GM18511 (cell line): ENCODE measurements around the gene CFAP20DC.
A peak's percentile ranks its signal among the peaks of the same experiment; 100 is the strongest.
"Not testable (repeated sequence)": the region's sequence is repeated elsewhere in the genome, so short reads cannot be mapped to it uniquely, and the experiment has no call there.

Experiments used
- ATAC-seq: cut with Tn5 transposase; IDR thresholded peaks from one replicate; pipeline ENCODE4 v1.9.1; 2021; ENCODE audit warnings: mild to moderate bottlenecking, moderate library complexity; ENCODE audit not compliant: unreplicated experiment

The CFAP20DC gene

GRCh38 chr3:58967866-58968265, 82.0 kb downstream of the CFAP20DC start:
- ATAC-seq: not testable (repeated sequence)

GRCh38 chr3:58965865-58966264, 84.0 kb downstream of the CFAP20DC start:
- no peak for ATAC-seq

- ATAC-seq: no peak
Observed at GRCh38 chr3:58963928-58964503, 85.8 kb downstream of the CFAP20DC start.

- ATAC-seq: no peak
Observed at GRCh38 chr3:58962816-58963215, 87.0 kb downstream of the CFAP20DC start.

- ATAC-seq: no peak
Observed at GRCh38 chr3:58962040-58962651, 87.7 kb downstream of the CFAP20DC start.

GRCh38 chr3:58955308-58955707, 94.5 kb downstream of the CFAP20DC start:
- no peak for ATAC-seq

- no peak for ATAC-seq
Observed at GRCh38 chr3:58953288-58953687, 96.5 kb downstream of the CFAP20DC start.

- ATAC-seq: peak; percentile 86
Observed at GRCh38 chr3:58952128-58952917, 97.5 kb downstream of the CFAP20DC start.

DNA sequence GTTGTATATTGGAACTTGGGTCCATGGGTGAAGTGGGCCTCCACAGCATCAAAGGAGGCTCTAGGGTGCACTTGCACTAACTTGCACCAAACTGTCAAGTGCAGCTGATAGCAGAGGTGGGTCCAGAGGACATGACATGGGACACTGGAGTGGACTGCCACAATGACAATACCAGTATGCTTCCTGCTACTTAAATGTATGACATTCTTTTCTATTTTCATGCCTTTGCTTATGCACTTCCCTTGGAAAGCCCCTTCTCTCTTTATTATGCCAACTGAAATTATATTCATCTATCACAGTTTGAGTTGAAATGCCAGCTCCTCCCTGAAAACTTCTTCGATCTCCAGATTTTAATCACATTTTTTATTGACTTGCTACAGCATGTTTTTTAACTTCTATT, 101.8 kb downstream of the CFAP20DC start:
- ATAC-seq: no peak

DNA sequence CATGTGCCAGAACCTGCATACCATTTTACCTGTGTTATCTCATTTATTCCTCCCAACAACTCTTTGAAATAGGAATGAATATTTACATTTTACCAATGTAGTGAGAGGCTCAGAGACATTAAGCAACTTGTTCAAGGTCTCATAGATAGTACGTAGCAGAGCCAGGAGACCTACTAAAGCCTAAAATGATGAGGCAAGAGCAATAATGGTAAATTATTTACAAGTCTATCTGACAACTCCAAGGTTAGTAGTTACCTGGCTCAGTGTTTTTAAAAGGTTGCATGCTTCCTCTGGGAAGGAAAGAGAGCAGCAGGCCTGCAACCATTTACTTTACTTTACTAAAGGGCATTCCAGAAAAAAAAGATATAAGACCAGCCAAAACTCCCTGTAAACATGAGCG, 103.0 kb downstream of the CFAP20DC start:
- ATAC-seq: no peak

DNA sequence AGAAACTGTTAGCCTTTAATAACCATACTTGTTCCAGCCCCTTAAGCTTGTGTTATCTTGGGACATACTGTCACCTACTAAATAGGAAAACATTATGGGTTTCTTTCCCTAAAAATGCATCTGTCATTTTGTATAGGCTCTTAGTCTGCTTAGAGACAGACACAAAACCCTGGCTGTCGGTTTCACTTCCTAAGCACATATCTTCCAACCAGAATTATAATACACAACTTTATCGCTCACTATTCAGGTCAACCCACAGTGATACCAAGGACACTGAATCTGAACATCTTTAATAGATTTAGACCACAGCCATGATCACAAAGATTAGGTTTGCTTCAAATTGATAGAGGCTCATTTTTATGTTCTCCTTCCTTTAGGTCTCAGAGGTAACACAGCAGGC, 111.8 kb downstream of the CFAP20DC start:
- no peak for ATAC-seq

DNA sequence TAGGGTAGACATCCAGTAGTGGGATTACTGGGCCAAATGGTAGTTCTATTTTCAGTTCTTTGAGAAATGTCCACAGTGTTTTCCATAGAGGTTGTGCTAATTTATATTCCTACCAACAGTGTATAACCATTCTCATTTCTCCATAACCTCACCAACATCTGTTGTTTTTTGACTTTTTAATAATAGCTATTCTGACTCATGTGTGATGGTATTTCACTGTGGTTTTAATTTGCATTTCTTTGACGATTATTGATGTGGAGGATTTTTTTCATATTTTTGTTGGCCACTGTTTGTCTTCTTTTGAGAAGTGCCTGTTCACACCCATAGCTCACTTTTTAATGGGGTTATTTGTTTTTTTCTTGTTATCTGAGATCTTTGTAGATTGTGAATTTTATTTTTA, 125.2 kb downstream of the CFAP20DC start:
- no peak for ATAC-seq

GRCh38 chr3:58900386-58900785, 149.4 kb downstream of the CFAP20DC start:
- ATAC-seq: no peak

DNA sequence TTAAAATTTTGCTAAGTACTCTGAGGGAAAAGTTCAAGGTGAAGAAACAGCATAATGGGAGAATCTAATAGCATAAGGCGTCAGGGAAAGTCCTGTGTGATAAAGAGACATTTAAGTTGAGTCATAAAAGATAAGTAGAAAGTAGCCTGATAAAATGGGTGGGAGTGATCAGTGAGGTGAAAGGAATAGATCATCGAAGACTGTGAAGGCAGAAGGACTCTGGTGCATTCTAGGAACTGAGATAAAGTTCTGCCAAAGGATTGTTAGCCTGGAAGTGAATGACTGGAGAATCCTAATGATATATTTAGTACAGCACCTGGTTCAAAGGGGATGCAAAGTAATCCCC, 149.9 kb downstream of the CFAP20DC start:
- ATAC-seq: peak; percentile 25

DNA sequence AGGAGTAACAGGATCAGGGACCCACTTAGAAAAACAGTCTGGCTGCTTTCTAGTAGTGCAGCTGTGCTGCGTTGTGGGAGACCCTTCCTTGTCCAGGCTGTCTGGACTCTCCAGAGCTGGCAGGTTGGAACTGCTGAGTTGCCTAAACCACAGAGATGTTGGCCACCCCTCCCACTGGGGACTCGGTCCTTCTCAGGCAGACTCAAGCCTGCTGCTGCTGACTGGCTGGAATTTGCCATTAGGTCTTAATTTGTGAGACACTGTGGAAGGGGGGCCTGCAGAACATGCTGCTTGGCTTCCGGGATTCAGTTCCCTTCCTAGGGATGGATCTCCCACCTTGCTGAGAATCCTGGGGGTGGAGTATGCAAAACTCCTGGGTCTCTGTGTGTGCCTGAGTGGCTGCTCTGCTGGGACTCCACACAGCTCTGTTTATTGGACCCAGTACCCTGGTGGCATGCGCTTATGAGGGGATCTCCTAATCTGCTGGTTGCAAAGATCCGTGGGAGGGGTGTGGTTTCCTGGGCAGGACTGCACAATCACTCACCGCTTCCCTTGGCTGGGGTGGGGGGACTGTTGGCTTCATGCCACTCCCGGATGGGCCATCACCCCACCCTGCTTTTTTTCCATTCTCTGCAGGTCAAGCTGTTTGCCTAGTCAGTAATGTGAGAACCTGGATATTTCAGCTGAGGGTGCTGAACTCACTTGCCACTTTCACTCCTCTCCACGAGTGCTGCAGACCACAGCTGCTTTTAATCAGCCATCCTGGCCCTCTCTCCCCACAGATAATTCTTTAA, 150.5 kb downstream of the CFAP20DC start:
- ATAC-seq: peak; percentile 92

DNA sequence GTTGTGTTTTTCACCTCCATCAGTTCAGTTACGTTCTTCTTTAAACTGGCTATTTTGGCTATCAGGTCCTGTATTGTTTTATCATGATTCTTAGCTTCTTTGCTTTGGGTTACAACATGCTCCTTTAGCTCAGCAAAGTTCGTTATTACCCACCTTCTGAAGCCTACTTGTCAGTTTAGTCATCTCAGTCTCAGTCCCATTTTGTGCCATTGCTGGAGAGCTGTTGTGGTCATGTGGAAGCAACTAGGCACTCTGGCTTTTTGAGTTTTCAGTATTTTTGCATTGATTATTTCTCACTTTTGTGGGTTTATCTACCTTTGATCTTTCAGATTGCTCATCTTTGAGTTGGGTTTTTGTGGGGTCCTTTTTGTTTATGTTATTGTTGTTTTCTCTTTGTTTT, 151.3 kb downstream of the CFAP20DC start:
- ATAC-seq: no peak

DNA sequence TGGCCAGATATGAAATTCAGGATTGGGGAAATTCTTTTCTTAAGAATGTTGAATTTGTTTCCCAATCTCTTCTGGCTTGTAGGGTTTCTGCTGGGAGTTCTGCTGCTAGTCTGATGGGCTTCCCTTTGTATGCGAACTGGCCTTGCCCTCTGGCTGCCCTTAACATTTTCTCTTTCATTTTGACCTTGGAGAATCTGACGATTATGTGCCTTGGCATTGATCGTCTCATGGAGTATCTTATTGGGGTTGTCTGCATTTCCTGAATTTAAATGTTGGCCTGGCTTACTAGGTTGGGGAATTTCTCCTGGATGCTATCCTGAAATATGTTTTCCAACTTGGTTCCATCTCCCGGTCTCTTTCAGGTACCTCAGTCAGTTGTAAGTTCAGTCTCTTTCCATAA, 152.2 kb downstream of the CFAP20DC start:
- ATAC-seq: no peak

DNA sequence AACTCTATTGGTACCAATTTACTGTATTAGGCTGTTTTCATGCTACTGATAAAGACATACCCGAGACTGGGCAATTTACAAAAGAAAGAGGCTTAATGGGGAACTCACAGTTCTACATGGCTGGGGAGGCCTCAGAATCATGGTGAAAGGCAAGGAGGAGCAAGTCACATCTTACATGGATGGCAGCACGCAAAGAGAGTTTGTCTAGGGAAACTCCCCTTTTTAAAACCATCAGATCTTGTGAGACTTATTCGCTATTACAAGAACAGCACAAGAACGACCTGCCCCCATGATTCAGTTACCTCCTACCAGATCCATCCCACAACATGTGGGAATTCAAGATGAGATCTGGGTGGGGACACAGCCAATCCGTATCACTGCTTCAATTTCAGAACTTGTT, 154.1 kb downstream of the CFAP20DC start:
- not testable (repeated sequence) for ATAC-seq

GRCh38 chr3:58892526-58892925, 157.3 kb downstream of the CFAP20DC start:
- ATAC-seq: not testable (repeated sequence)

GRCh38 chr3:58888087-58888486, 161.7 kb downstream of the CFAP20DC start:
- no peak for ATAC-seq

DNA sequence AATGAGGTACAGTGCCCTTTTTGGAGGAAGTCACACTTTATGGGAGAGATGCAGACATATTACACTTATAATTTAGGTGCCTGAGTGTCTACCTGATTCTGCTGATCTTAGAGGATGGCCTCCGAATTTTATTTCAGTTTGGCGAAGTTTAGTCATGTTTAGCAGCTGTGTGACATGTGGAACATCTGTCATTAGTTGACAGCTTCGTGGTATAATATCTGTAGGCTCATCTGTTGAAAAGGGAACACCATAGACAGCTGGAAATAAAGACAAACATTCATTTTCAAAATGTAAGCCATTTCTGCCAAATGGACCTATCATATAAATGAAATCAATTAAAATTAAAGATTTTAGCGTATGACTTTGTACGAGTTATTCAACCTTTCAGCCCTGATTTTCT, 165.4 kb downstream of the CFAP20DC start:
- ATAC-seq: no peak

GRCh38 chr3:58880182-58880581, 169.6 kb downstream of the CFAP20DC start:
- no peak for ATAC-seq
